CD14-positive monocyte (primary cell): ENCODE results near the gene RAB40C. TPM values are rescaled to one million over a fixed set of nuclear protein-coding genes. Genes with fewer than 3 reads are reported as not detected.
A peak's percentile ranks its signal among the peaks of the same experiment; 100 is the strongest.

Experiments used
- DNase-seq, 3 donors: peaks; one replicate each; pipeline ENCODE4 v3.0.0-alpha.2; 2011 to 2022
- H2AFZ ChIP-seq: 2 replicates; pipeline ENCODE4 v1.6.0; 2012; ENCODE audit warnings: mild to moderate bottlenecking, low read depth, low read length, inconsistent platforms; ENCODE audit not compliant: insufficient read depth, poor library complexity, severe bottlenecking
- H3K27ac ChIP-seq, 2 donors: 1 replicate in 1 of 2; 2 replicates in 1 of 2; pipeline ENCODE4 v1.5.1; 2012 to 2013; ENCODE audit warnings: low read length in 2 of 2, control low read depth in 1 of 2, inconsistent platforms in 1 of 2, low read depth in 1 of 2, mild to moderate bottlenecking in 1 of 2
- H3K27me3 ChIP-seq, 2 donors: one replicate each; pipeline versions ENCODE4 v1.6.0 to v1.6.1; 2011 to 2013; ENCODE audit warnings: low read length in 2 of 2; ENCODE audit not compliant: control insufficient read depth in 2 of 2, insufficient read depth in 2 of 2
- H3K36me3 ChIP-seq, 2 donors: replicated peaks in 1 of 2; 1 replicate in 1 of 2; 2 replicates in 1 of 2; pipeline versions ENCODE4 v1.5.1 to v1.6.1; 2012 to 2013; ENCODE audit warnings: low read length in 2 of 2, control low read depth in 1 of 2, inconsistent platforms in 1 of 2, mild to moderate bottlenecking in 1 of 2; ENCODE audit not compliant: insufficient read depth in 2 of 2, control insufficient read depth in 1 of 2
- H3K4me1 ChIP-seq, 2 donors: 1 replicate in 1 of 2; 2 replicates in 1 of 2; pipeline versions ENCODE4 v1.5.1 to v1.6.1; 2012 to 2013; ENCODE audit warnings: low read length in 2 of 2, control low read depth in 1 of 2, inconsistent platforms in 1 of 2, mild to moderate bottlenecking in 1 of 2, moderate library complexity in 1 of 2; ENCODE audit not compliant: insufficient read depth in 2 of 2, control insufficient read depth in 1 of 2
- H3K4me2 ChIP-seq: replicated peaks from 2 replicates; pipeline ENCODE3; 2012; ENCODE audit warnings: low read length, moderate library complexity, mild to moderate bottlenecking; ENCODE audit not compliant: poor library complexity, severe bottlenecking; ENCODE audit errors: extremely low read depth
- H3K4me3 ChIP-seq, 3 experiments: fragments of 200-600 bp in 1 of 3; sonication (generic) in 1 of 3; replicated peaks in 1 of 3; 1 replicate in 2 of 3; 2 replicates in 1 of 3; pipeline ENCODE4 v1.5.1; 2011 to 2013; ENCODE audit warnings: low read length in 3 of 3, mild to moderate bottlenecking in 3 of 3, control low read depth in 2 of 3, low read depth in 2 of 3, inconsistent platforms in 1 of 3, moderate library complexity in 1 of 3
- H3K79me2 ChIP-seq: 2 replicates; pipeline ENCODE4 v1.6.0; 2012; ENCODE audit warnings: mild to moderate bottlenecking, control low read depth, inconsistent platforms, low read length, moderate library complexity; ENCODE audit not compliant: insufficient read depth
- H3K9ac ChIP-seq: 2 replicates; pipeline ENCODE4 v1.6.0; 2017; ENCODE audit warnings: low read length, mild to moderate bottlenecking; ENCODE audit not compliant: insufficient read depth, poor library complexity, severe bottlenecking
- H3K9me3 ChIP-seq, 2 donors: replicated peaks in 1 of 2; 1 replicate in 1 of 2; 2 replicates in 1 of 2; pipeline versions ENCODE4 v1.5.1 to v1.6.1; 2012 to 2013; ENCODE audit warnings: low read length in 2 of 2, control low read depth in 1 of 2; ENCODE audit not compliant: control insufficient read depth in 1 of 2, insufficient read depth in 1 of 2
- H4K20me1 ChIP-seq: 2 replicates; pipeline ENCODE4 v1.6.0; 2012; ENCODE audit warnings: mild to moderate bottlenecking, low read length, control low read depth, moderate library complexity; ENCODE audit not compliant: insufficient read depth
- H3K27ac Mint-ChIP-seq, 7 donors: one replicate each; pipeline ENCODE4 v1.8.0; 2020; ENCODE audit warnings: mild to moderate bottlenecking in 7 of 7, mixed read lengths in 7 of 7, moderate library complexity in 6 of 7, inconsistent platforms in 2 of 7
- H3K27me3 Mint-ChIP-seq, 3 donors: one replicate each; pipeline ENCODE4 v1.8.0; 2021 to 2022; ENCODE audit warnings: low read depth in 3 of 3, mild to moderate bottlenecking in 3 of 3, mixed read lengths in 3 of 3, moderate library complexity in 3 of 3, inconsistent platforms in 1 of 3
- H3K36me3 Mint-ChIP-seq, 2 donors: one replicate each; pipeline ENCODE4 v1.8.0; 2020; ENCODE audit warnings: mixed read lengths in 2 of 2, inconsistent platforms in 1 of 2, mild to moderate bottlenecking in 1 of 2
- H3K4me1 Mint-ChIP-seq: one replicate; pipeline ENCODE4 v1.8.0; 2020; ENCODE audit warnings: mild to moderate bottlenecking, mixed read lengths
- H3K4me3 Mint-ChIP-seq, 2 donors: one replicate each; pipeline ENCODE4 v1.8.0; 2020; ENCODE audit warnings: mild to moderate bottlenecking in 2 of 2, mixed read lengths in 2 of 2, moderate library complexity in 1 of 2
- H3K9me3 Mint-ChIP-seq, 7 donors: one replicate each; pipeline ENCODE4 v1.8.0; 2020 to 2022; ENCODE audit warnings: mixed read lengths in 7 of 7, mild to moderate bottlenecking in 6 of 7, moderate library complexity in 6 of 7, inconsistent platforms in 2 of 7
- CTCF ChIP-seq: fragments of 200-600 bp; IDR thresholded peaks from one replicate; pipeline ENCODE4 v1.8.0; 2022; ENCODE audit warnings: antibody characterized with exemption, mild to moderate bottlenecking
- WGBS: methylation state at CpG from one replicate; pipeline ENCODE4 v1.1.5; 2013; ENCODE audit warnings: missing lambda C conversion rate; ENCODE audit not compliant: insufficient coverage; 5-methylcytosine and 5-hydroxymethylcytosine counted together
- intact Hi-C, 2 donors: fragments of 100-400 bp; cut with micrococcal nuclease; formaldehyde crosslinking; loops; one replicate each; pipeline versions ENCODE4 v1.15.0 to v1.15.1; 2023
- polyA plus RNA-seq, 3 donors: library from polyadenylated mRNA; depleted of rRNA in 1 of 3; unstranded in 2 of 3; stranded (reverse) in 1 of 3; fragments of 300-500 nt in 2 of 3; fragments of >200 nt in 1 of 3; fragmentation: Illumina TruSeq in 2 of 3; gene quantifications; 1 replicate in 2 of 3; 2 replicates in 1 of 3; pipeline ENCODE4 v1.2.3, GENCODE V29; 2012 to 2021

The RAB40C gene
- polyA plus RNA-seq, 3 donors: 10.0 to 22.6 (median 10.9) TPM

- no peak overlapping the region for H3K4me2 ChIP-seq
- H3K4me3 ChIP-seq: no peak overlapping the region
- H3K27me3 Mint-ChIP-seq: peaks cover 0 to 3% (median 2%) of the 10 kb centered on the region in 3 donors
- H3K4me3 Mint-ChIP-seq: no peak overlapping the region
- no peaks in the 10 kb centered on the region for H3K9me3 ChIP-seq
- DNase-seq: no peak
- no peak overlapping the region for H3K27ac Mint-ChIP-seq
- H3K27ac ChIP-seq: no peak overlapping the region
- peaks cover 0 to 15% of the 10 kb centered on the region in 2 donors for H3K36me3 Mint-ChIP-seq
- no peak for TF ChIP-seq CTCF
- intact Hi-C loops: loop anchor here in 1 of 2 donors (5.0 kb wide), 1 partner anchor 70 kb away; no protein-coding TSS in a partner anchor
- no peak overlapping the region for H3K9ac ChIP-seq
- H3K27me3 ChIP-seq: no peaks in the 10 kb centered on the region
- H3K36me3 ChIP-seq: no peaks in the 10 kb centered on the region
- peaks cover 18 to 33% of the 10 kb centered on the region in 2 donors for H3K4me1 ChIP-seq
- H4K20me1 ChIP-seq: peaks cover 14% of the 10 kb centered on the region
- H3K79me2 ChIP-seq: peaks cover 2% of the 10 kb centered on the region
- H3K4me1 Mint-ChIP-seq: peaks cover 19% of the 10 kb centered on the region
- no peak overlapping the region for H2AFZ ChIP-seq
- WGBS: 92% methylated on average over 21 of the region's 22 CpGs
- H3K9me3 Mint-ChIP-seq: no peaks in the 10 kb centered on the region
Observed at GRCh38 chr16:651844-652243, 62.0 kb downstream of the RAB40C start.

GRCh38 chr16:652454-653305 is 62.8 kb downstream of the RAB40C start:
- Histone ChIP-seq H3K27me3 (no peaks in the 10 kb centered on the region), H3K36me3 (no peaks in the 10 kb centered on the region), H4K20me1 (peaks cover 6% of the 10 kb centered on the region), H3K4me1 (peaks cover 16 to 29% of the 10 kb centered on the region in 2 donors), H3K9ac (no peak overlapping the region), H3K79me2 (no peaks in the 10 kb centered on the region), H3K4me3 (no peak overlapping the region), H3K27ac (no peak overlapping the region), H2AFZ (no peak overlapping the region), H3K4me2 (no peak overlapping the region), H3K9me3 (no peaks in the 10 kb centered on the region)
- no peak for TF ChIP-seq CTCF
- Mint-ChIP-seq H3K4me1 (peaks cover 14% of the 10 kb centered on the region), H3K9me3 (no peaks in the 10 kb centered on the region), H3K27ac (peak overlapping the region in 1 of 7 donors; percentile 57), H3K36me3 (peaks cover 0 to 9% of the 10 kb centered on the region in 2 donors), H3K4me3 (no peak overlapping the region), H3K27me3 (peaks cover 0 to 3% (median 2%) of the 10 kb centered on the region in 3 donors)
- intact Hi-C loops: loop anchor here in 1 of 2 donors (5.0 kb wide), 1 partner anchor 70 kb away; no protein-coding TSS in a partner anchor
- WGBS: 93% methylated on average over 27 of the region's 28 CpGs
- no peak for DNase-seq
